IPS-20b (cell line): Measurements from ENCODE around the gene DRC1.

ENCODE experiments used
- H3K27ac ChIP-seq: one replicate; pipeline ENCODE4 v1.5.1; 2013; ENCODE audit warnings: low read length
- H3K27me3 ChIP-seq: 2 replicates; pipeline ENCODE4 v1.6.1; 2013; ENCODE audit warnings: mild to moderate bottlenecking, low read length, inconsistent platforms; ENCODE audit not compliant: insufficient read depth
- H3K36me3 ChIP-seq: 2 replicates; pipeline ENCODE4 v1.6.1; 2013; ENCODE audit warnings: low read depth, mild to moderate bottlenecking, inconsistent platforms, low read length, moderate library complexity; ENCODE audit not compliant: insufficient read depth
- H3K4me1 ChIP-seq: 2 replicates; pipeline ENCODE4 v1.6.1; 2013; ENCODE audit warnings: mild to moderate bottlenecking, control low read depth, inconsistent platforms, low read length, moderate library complexity; ENCODE audit not compliant: insufficient read depth
- H3K4me3 ChIP-seq: 2 replicates; pipeline ENCODE4 v1.5.1; 2013; ENCODE audit warnings: mild to moderate bottlenecking, low read length, inconsistent platforms
- H3K9ac ChIP-seq: 2 replicates; pipeline ENCODE4 v1.6.1; 2013; ENCODE audit warnings: low read depth, mild to moderate bottlenecking, inconsistent platforms, low read length, moderate library complexity
- H3K9me3 ChIP-seq: 2 replicates; pipeline ENCODE4 v1.6.1; 2013; ENCODE audit warnings: mild to moderate bottlenecking, low read depth, low read length, inconsistent platforms; ENCODE audit not compliant: insufficient read depth

Gene DRC1

DNA sequence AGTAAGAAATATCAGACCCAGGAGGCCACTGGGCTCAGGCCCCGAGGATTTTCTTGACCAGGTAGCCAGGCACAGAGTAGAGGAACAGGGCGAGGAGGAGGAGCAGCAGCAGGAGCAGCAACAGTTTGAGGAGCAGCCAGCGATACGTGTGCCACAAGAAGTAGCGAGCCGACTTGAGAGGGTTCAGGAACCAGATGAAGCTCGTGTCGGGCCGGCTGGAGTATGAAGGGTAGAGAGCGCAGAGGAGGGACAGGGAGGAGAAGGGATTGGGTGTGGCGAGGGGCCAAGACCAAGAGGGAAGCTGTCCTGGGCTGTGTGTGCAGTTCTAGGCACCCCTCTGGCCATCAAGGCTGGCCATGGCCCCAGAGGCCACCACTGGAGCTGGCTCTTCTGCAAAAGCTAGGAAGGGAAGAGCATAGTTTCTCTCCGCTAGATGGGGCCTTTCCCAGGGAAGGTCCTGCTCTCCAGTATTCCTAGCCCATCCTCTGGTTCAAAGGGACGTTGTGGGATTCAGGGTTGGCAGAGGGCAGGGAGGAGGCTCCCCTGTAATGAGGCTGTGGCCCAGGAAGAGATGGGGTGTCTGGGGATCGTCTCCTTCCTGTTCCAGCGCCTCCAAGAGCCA is 58.4 kb downstream of the DRC1 start:
- Histone ChIP-seq H3K27me3 (no peaks in the 10 kb centered on the region), H3K9ac (no peak overlapping the region), H3K36me3 (no peaks in the 10 kb centered on the region), H3K4me3 (no peak overlapping the region), H3K9me3 (no peaks in the 10 kb centered on the region), H3K4me1 (no peaks in the 10 kb centered on the region), H3K27ac (no peak overlapping the region)

DNA sequence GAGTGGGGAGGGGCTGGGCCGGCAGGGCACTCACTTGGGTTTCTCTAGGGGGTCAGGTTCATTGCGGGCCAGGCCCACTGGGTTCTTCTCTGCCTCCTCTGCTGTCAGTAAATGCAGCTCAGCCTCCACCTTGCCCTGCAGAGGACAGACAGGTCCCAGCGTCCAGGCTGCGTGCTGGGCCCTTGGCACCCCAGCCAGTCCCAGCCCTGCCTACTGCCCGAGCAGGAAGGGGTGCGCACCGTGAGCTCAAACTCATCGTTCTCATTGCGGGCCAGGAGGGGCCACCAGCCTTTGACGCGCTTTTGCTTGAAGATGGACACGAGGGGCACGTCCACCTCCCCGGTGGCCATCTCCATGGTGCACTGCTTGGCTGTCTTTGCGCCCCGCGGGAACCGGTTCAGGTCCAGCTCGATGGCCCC is 58.9 kb downstream of the DRC1 start:
- Histone ChIP-seq H3K27ac (no peak overlapping the region), H3K4me3 (no peak overlapping the region), H3K9me3 (no peaks in the 10 kb centered on the region), H3K4me1 (no peaks in the 10 kb centered on the region), H3K36me3 (no peaks in the 10 kb centered on the region), H3K9ac (no peak overlapping the region), H3K27me3 (no peaks in the 10 kb centered on the region)

DNA sequence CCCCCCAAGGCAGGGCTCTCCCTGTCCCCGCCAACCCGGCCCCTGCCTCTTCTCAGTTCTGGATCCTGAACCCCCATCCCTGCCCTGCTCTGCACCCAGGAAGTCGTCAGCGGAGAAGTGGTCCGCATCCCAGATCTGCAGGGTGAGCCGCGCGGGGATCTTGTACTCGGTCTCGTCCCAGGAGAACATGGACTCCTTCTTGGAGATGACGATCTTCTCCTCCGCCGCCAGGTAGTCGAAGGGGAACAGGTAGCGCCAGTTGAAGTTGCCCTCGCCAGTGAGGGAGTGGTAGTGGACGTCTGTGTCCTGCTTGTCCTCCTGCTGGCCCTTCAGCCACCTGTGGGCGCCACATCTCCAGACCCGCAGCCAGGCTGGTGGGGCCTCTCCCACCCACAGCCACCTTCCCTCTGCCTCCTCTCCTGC is 59.9 kb downstream of the DRC1 start:
- Histone ChIP-seq H3K9ac (no peak overlapping the region), H3K27me3 (no peaks in the 10 kb centered on the region), H3K27ac (no peak overlapping the region), H3K9me3 (no peaks in the 10 kb centered on the region), H3K4me3 (no peak overlapping the region), H3K4me1 (no peaks in the 10 kb centered on the region), H3K36me3 (no peaks in the 10 kb centered on the region)

DNA sequence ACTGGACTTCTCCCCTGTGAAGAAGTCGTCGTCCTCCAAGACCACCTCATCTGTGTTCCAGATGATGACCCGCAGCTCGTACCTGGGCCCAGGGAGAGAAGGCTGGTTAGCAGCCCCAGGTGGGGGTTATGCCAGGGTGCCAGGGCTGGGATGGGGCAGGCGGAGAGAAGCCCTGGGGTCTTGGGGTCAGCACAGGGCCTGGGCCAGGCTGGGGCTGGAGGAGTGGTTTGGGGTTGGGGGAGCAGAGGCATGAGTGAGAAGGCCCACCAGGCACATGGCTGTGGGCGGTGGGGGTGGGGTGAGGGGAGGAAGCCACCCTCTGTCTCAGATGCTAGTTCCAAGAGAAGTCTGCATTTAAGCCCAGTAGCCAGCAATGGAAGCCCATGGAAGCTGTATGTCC is 60.4 kb downstream of the DRC1 start:
- no peaks in the 10 kb centered on the region for H3K9me3 ChIP-seq

DNA sequence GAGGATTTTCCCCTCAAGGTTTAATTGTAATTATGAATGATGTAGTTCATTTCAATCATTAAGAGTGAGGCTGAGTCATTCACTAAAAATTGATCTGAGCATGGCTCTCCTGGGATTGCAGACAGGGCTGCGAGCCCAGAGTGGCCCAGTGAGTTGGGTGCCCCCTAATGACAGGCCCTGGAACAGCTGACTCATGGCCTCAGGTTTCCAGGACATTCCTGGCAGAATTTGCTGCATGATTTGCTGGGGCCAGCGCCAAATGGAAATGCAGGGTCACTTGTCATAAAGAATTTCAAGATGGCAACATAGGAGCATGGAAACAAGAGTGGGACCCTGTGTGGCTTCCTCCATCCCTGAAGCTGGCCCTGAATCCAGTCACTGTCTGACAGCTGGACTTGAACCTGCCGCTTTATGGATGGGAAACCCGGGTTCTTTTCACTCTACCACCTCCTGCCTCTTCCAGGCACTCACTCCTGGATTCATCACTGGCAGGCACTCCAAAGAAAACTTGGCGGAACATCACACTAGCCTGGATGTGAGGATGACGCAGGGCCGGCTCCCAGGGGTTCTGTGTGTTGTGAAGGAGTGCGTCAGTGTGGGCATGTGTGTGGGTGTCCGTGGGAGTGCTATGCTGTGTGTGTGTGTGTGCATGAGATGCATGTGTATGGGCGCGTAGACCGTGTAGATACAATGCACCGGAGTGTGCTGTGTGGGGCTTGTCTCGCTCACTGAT is 61.0 kb downstream of the DRC1 start:
- Histone ChIP-seq H3K4me1 (no peaks in the 10 kb centered on the region), H3K9me3 (no peaks in the 10 kb centered on the region), H3K4me3 (no peak overlapping the region), H3K9ac (no peak overlapping the region), H3K27me3 (no peaks in the 10 kb centered on the region), H3K27ac (no peak overlapping the region), H3K36me3 (no peaks in the 10 kb centered on the region)

More for the DNA sequence above, 60.4 kb downstream of the DRC1 start:
- H3K27ac ChIP-seq = no peak overlapping the region
- no peak overlapping the region for H3K9ac ChIP-seq
- no peaks in the 10 kb centered on the region for H3K4me1 ChIP-seq
- H3K27me3 ChIP-seq = no peaks in the 10 kb centered on the region
- H3K4me3 ChIP-seq = no peak overlapping the region
- H3K36me3 ChIP-seq = no peaks in the 10 kb centered on the region

DNA sequence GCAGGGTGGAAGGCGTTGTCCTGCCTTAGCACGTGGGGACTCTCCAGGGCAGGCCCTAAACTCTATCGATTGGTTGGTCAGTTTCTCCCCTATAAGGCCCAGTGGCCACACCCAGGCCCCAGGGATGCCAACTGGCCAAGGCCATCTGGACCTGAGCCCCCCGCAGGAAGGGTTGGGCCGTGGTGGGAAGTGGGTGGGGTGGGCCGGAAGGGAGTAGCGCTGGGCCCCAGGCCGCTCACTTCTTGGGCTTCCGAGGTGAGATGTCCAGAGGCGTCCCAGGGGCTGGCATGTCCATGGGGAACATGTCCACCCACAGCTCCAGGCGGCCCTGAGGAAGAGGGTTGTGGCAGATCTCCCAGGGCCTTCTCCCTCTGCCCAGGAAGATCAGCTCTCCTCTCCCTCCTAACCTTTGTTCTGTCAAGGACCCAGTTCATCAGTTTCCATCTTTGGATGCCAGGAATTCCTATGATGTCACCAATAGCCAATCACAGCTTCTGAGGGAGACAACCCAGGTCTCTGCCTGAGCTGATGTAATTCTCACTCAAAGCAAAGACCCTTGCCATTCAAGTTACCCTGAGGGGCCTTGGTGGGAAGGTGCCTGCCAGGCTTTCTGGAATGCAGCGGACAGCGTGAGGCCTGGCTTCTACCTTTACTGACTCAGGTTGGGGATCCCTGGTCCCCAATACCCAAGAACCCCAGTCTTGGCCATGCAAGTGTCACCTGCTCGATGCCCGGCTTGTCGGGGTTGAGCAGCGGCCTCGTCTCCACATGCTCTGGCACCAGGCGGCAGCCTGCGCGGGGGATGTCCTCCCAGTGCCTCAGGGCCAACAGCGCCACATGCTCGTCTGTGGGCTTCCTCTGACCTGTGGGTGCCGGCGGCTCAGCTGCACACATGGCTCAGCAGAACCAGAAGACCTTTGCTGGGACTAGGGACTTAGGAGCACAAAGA is 61.8 kb downstream of the DRC1 start:
- no peak overlapping the region; the same call in 1 of the 2 replicates for H3K9ac ChIP-seq
- H3K27ac ChIP-seq = no peak overlapping the region

DNA sequence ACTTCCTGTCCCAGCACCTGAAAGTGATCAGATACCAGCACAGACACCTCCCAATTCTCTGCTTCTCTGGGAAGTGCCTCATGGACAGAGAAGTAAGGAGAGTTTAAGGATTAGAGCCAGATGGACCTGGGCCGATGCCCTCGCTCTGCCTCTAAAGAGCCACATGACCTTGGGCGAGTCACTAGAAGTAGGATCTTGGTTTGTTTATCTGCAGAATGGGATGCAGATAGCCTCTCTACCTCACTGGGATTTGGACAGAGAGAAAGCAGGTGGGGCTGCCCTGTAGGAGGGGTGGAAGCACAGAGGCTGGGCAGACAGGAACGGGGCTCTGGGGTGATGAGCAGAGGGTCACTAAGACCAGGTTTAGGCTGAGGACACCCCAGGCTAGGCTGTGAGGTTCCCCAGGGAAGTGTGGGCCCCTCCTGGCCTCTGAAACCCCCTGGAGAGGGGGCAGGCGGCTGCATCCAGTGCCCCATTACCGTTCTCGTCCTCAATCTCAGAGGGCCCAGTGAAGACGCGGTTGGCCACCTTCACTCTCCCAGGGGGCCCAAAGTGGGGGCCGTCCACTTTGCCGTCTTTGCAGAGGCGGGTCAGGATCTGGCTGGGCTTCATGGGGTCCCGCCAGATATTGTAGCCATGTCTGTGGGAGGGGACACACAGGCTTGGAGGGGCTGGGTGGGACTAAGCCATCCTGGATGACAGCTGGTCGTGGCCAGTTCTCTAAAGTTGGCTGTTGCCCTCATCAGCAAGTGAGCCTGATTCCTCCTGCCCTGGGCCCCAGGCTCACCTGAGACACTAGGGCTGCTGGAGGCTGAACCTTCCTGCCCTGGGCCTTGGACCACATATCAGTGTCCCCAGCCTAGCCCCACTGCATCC is 62.9 kb downstream of the DRC1 start:
- no peaks in the 10 kb centered on the region for H3K4me1 ChIP-seq
- no peaks in the 10 kb centered on the region; the same call in 1 of the 2 replicates for H3K9me3 ChIP-seq
- no peak overlapping the region for H3K27ac ChIP-seq
- H3K27me3 ChIP-seq = no peaks in the 10 kb centered on the region
- H3K36me3 ChIP-seq = no peaks in the 10 kb centered on the region
- H3K4me3 ChIP-seq = no peak overlapping the region
- no peak overlapping the region for H3K9ac ChIP-seq

More for the DNA sequence above, 61.8 kb downstream of the DRC1 start:
- Histone ChIP-seq H3K9me3 (no peaks in the 10 kb centered on the region), H3K36me3 (no peaks in the 10 kb centered on the region), H3K4me3 (no peak overlapping the region), H3K27me3 (no peaks in the 10 kb centered on the region), H3K4me1 (no peaks in the 10 kb centered on the region)

DNA sequence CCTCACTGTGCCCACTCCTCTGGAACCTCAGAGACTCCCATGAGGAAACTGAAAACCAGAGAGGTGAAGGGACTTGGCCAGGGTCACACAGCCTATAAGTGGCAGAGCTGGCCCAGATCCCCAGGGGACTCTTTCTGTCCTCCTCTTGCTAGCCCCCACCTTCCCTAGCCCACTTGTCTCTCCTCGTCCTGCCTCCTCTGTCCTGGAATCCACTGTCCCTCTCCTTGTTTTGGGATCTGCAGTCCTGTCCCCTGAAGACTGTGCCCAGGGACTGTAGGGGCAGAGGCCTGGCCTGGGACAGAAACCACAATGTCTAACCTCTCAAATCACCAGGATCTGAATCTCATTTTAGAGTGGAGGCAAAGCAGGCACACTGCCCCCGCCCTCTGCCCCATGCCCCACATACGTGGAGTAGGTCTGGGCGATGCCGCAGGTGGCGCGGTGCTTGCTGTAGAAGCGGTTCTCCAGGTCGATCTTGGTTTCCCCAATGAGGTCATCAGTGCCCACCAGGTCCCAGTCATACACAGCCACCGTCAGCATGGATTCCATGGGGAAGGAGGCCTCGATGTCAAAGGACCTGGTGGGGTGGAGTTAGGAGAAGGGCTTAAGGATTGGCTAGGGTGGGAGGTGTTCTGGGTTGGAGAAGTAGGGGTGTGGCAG is 63.7 kb downstream of the DRC1 start:
- no peaks in the 10 kb centered on the region for H3K27me3 ChIP-seq
- no peak overlapping the region for H3K27ac ChIP-seq
- H3K4me3 ChIP-seq = no peak overlapping the region
- no peaks in the 10 kb centered on the region; the same call in 1 of the 2 replicates for H3K9me3 ChIP-seq
- no peaks in the 10 kb centered on the region for H3K4me1 ChIP-seq
- no peaks in the 10 kb centered on the region for H3K36me3 ChIP-seq
- H3K9ac ChIP-seq = no peak overlapping the region

DNA sequence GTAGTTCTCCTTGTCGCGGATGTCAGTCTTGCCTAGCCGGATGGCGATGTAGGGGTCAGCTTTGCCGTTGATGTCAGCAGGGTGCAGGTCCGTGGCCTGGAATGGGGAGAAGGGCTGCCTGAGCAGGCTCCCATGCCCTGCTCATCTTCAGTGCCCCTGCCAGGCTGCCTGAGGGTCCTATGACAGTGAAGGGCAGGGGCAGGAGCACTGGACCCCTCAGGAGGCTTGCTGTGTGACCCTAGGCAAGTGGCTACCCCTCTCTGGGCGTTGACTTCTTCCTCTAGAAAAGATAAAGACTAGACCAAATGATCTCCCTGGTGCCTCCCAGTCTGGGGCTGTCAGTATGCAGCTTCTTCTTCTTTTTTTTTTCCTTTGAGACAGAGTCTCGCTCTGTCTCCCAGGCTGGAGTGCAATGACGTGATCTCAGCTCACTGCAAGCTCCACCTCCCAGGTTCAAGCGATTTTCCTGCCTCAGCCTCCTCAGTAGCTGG is 64.3 kb downstream of the DRC1 start:
- H3K36me3 ChIP-seq = no peaks in the 10 kb centered on the region
- H3K4me1 ChIP-seq = no peaks in the 10 kb centered on the region
- no peak overlapping the region for H3K27ac ChIP-seq
- H3K9me3 ChIP-seq = no peaks in the 10 kb centered on the region; the same call in 1 of the 2 replicates
- H3K9ac ChIP-seq = no peak overlapping the region
- no peak overlapping the region for H3K4me3 ChIP-seq
- H3K27me3 ChIP-seq = no peaks in the 10 kb centered on the region

DNA sequence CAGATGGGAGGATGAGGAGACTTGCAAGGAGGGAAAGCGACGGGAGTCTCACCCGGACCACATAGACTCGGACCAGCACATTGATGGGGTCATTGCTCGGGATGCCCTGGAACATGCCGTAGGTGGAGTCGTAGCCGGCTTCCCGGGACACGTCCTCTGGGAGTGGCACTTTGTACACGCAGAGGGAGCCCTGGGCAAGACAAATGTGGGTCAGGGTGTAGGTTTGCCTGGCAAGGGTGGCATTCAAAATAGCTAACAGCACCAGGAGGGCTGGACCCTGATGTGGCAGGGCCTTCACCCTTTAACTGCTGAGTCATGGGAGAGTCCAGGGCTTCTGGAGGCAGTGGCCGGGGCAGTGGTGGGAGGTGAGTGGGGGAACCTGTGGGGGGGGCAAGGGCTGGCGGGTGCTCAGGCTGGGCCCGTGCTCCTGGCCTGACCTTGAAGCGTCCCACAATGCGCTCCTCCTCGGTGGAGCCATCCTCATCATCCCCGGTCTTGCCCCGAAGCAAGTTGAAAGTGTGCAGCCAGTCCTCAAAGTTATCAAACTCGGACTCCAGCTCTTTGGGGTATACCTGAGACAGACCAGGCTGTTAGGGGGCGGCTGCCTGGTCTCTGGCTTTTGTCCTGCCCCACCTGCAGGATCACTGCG is 65.1 kb downstream of the DRC1 start:
- no peak overlapping the region for H3K4me3 ChIP-seq

More for the DNA sequence above, 65.1 kb downstream of the DRC1 start:
- no peak overlapping the region for H3K9ac ChIP-seq
- no peak overlapping the region for H3K27ac ChIP-seq
- no peaks in the 10 kb centered on the region; the same call in 1 of the 2 replicates for H3K9me3 ChIP-seq
- H3K27me3 ChIP-seq = no peaks in the 10 kb centered on the region
- no peaks in the 10 kb centered on the region for H3K4me1 ChIP-seq
- no peaks in the 10 kb centered on the region for H3K36me3 ChIP-seq
